D341Med (cell line): ENCODE data around the gene PRUNE2.
"Not testable (repeated sequence)": the region's sequence is repeated elsewhere in the genome, so short reads cannot be mapped to it uniquely, and the experiment has no call there.

Source experiments
- DNase-seq: peaks from one replicate; pipeline ENCODE4 v3.0.0; 2012; ENCODE audit warnings: low spot score

The PRUNE2 gene, protein sequence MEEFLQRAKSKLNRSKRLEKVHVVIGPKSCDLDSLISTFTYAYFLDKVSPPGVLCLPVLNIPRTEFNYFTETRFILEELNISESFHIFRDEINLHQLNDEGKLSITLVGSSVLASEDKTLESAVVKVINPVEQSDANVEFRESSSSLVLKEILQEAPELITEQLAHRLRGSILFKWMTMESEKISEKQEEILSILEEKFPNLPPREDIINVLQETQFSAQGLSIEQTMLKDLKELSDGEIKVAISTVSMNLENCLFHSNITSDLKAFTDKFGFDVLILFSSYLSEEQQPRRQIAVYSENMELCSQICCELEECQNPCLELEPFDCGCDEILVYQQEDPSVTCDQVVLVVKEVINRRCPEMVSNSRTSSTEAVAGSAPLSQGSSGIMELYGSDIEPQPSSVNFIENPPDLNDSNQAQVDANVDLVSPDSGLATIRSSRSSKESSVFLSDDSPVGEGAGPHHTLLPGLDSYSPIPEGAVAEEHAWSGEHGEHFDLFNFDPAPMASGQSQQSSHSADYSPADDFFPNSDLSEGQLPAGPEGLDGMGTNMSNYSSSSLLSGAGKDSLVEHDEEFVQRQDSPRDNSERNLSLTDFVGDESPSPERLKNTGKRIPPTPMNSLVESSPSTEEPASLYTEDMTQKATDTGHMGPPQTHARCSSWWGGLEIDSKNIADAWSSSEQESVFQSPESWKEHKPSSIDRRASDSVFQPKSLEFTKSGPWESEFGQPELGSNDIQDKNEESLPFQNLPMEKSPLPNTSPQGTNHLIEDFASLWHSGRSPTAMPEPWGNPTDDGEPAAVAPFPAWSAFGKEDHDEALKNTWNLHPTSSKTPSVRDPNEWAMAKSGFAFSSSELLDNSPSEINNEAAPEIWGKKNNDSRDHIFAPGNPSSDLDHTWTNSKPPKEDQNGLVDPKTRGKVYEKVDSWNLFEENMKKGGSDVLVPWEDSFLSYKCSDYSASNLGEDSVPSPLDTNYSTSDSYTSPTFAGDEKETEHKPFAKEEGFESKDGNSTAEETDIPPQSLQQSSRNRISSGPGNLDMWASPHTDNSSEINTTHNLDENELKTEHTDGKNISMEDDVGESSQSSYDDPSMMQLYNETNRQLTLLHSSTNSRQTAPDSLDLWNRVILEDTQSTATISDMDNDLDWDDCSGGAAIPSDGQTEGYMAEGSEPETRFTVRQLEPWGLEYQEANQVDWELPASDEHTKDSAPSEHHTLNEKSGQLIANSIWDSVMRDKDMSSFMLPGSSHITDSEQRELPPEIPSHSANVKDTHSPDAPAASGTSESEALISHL (N-terminal part only)

DNA sequence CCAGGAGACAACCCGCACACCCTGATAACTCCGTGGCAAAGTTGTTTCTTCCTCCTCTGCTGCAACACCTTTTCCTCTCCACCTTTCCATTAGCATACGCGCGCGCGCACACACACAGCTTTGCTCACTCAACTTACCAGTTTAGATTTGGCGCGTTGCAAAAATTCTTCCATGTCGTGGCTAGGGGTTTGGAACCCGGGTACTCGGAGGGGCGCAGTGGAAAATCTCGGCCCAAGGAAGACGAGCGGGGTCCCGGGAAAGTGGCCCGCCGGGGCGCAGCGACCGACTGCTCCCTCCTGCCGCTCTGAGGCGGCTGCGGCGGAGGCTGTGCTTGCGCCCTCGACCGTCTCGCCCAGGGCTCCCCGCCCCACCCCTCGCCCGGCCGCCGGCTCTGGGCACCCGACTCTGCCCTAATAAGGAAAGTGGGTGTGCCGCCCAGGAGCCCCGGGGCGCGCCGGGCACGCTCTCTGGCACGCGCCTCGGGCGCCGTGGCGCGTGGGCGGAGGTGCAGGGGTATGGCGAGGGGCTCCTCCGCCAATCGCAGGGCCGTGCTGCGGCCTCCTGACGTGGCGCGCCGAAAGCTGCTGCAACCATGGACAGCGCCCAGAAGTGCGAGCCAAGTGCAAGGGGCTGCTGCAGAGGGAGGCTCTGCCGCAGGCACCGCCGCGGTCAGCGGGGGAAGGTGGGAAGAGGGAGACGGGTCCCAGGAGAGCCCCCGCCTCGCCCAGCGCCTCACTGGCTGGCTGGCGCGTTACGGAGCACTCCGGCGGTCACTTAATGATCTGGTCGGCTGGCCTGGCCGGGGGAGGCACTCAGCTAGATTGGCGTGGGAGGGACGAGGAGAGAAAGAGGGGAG lies at the start of gene PRUNE2:
Gene PRUNE2 (minus strand): TSS at position 324 of the 856 bp plus-strand sequence. CDS start 151 bp downstream, at position 173.
- DNase-seq = peak; percentile 81

DNA sequence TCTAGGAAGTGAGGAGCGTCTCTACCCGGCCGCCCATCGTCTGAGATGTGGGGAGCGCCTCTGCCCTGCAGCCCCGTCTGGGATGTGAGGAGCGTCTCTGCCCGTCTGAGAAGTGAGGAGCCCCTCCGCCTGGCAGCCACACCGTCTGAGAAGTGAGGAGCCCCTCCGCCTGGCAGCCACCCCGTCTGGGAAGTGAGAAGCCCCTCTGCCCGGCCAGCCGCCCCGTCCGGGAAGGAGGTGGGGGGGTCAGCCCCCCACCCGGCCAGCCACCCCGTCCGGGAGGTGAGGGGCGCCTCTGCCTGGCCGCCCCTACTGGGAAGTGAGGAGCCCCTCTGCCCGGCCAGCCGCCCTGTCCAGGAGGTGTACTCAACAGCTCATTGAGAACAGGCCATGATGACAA lies 49.5 kb upstream of the PRUNE2 start:
- DNase-seq = not testable (repeated sequence)

- DNase-seq = no peak
These were observed 44.0 kb upstream of the PRUNE2 start for GRCh38 chr9:76949865-76950264.

DNA sequence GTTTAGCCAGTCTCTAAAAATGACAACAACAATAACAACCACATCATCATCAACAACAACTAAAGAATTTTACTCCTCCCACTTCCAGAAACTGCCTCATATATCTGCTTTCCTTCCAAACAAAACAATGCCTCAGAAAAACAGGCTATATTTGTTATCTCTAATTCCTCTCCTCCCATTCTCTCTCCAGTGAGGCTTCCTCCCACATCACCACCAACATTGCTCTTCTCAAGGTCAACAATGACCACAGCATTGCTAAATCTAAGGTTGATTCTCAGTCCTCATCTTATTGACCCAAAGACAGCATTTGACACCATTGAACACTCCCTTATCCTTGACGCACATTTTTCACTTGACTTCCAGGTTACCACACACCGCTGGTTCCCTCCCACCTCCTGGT lies 38.1 kb upstream of the PRUNE2 start:
- DNase-seq = no peak

- DNase-seq = no peak
These were observed 37.1 kb upstream of the PRUNE2 start for GRCh38 chr9:76943054-76943453.

DNA sequence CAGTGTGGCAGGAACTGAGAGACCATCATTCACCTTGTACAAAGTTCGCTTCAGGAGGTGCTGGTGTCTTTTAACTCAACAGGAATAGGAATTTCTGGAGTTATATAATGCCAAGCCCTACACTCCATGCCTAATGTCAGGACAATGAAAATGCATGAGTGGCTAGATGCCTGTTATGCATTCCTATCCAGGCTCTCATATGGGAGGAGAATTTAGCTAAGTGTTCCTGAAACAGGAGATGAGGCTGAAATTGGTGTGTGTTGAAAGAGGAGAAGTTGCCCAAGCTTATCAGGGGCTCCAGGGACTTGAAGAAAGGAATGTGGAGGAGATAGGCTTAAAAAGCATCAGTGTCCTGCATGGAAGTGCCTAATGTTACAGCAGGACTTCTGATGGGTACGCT lies 26.8 kb upstream of the PRUNE2 start:
- DNase-seq = no peak

GRCh38 chr9:76932265-76932664 lies 26.4 kb upstream of the PRUNE2 start:
- no peak for DNase-seq

DNA sequence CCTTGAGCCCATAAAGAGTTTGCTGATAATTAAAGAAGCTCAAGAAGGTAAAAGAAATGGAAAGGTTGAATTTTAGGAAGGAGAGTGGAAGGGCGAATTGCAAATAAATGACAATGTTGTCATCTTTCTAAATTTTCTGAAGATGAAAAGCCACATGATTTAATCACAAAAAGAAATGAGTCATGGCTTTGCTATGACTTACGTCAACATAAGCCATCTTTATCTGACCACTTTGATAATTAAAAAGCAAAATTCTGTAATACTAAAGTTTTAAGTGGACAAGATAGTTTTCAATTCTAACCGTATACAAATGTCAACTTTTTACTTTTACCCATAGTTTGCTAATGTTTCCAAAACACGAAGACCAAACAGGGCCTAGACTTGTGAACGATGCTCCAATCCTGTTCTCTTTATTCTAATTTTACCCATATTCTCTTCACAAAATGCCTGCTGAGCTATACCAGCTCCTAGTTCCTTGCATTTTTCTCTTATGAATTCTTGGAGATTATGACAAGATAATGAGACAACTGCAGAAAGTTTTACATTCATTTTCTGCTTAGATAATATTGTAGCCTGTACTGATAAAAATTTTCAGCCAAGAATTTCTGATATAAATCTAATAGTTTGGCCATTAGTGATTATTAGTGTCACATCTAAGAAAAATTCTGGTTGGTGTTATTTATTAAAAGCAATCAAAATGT lies 21.8 kb upstream of the PRUNE2 start:
- no peak for DNase-seq

GRCh38 chr9:76926846-76927245 lies 20.9 kb upstream of the PRUNE2 start:
- no peak for DNase-seq

GRCh38 chr9:76926324-76926741 lies 20.4 kb upstream of the PRUNE2 start:
- no peak for DNase-seq

- no peak for DNase-seq
These were observed 15.3 kb upstream of the PRUNE2 start for GRCh38 chr9:76921165-76921564.

DNA sequence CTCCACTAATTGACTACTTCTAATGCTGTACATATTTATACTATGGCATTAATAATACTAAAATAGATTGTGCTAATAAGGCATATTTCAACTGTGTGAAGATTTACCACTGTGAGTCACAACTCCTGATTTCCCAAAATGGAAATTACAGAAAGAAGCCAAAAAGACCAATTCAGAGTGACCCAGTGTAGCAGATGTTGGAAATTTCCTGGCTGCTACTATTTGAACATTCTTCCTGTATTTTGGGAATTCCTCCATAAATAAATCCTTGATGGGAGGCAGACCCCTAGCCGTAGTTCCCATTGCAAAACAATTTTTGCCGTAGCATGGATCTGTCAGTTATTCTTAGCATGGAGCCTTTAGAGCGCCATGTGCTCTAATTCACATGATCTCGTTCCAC lies 11.4 kb upstream of the PRUNE2 start:
- DNase-seq = no peak

- no peak for DNase-seq
These were observed 10.3 kb upstream of the PRUNE2 start for GRCh38 chr9:76916231-76916630.

GRCh38 chr9:76913467-76913866 lies 7.6 kb upstream of the PRUNE2 start:
- DNase-seq = no peak

- no peak for DNase-seq
These were observed 6.8 kb upstream of the PRUNE2 start for GRCh38 chr9:76912636-76913275.

DNA sequence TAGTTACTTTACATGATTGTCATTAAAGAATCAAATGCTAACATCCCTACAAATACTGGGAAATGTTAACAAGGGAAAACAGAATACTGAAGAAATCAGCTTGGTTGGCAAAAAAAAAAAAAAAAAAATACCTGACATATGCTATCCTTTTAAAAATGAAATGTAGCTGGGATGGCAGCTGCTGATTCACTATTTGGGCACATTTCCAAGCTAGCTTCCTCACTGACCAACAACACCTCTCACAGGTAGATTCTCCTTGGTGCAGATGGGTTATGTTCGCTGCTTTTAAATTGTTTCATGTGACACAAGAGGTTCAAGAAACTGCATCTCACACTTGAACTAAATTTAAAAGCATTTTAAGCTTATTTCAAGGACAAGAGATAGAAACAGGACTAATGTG lies 6.1 kb upstream of the PRUNE2 start:
- no peak for DNase-seq

GRCh38 chr9:76910861-76911260 lies 4.9 kb upstream of the PRUNE2 start:
- no peak for DNase-seq

- no peak for DNase-seq
These were observed 697 bp upstream of the PRUNE2 start for GRCh38 chr9:76906647-76906975.

DNA sequence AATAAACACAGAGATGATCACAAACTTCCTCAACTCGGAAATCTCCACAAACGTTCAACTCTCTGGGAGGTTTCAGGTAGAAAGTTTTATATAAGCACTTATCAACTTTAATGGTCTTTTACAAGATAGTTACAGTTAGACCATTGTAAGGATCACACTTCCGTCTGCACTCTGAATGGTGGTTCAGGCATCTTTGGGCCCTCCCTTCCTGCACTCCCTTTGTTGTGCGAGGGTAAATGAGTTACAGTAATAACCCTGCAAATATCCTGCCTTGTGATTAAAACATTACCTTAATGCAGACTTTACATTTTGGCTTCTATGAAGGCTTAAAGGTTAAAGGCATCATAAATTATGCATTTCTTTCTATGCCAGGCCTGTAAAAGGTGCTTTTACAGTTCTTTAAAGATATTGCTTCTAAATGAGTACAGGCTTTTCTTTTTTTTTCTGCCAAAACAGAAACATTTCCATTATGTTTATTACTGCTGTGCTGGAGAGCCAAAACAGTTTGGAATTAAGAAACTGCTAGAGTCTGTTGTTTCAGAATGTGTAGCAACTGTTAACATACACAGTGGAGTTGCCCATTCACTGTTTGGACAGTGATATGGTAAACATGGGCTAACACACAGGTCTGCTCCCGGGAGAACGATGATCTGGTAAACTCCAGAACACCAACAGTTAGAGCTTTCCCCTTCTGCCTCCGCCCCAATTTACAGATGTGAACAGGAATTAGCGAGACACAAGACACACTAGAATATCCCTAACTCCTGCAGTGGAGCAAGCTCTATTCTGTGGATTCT lies 1.1 kb downstream of the PRUNE2 start:
- no peak for DNase-seq
